GM12878 (cell line): ENCODE measurements around the gene PRR16. TPM values are rescaled to one million over a fixed set of nuclear protein-coding genes. Genes with fewer than 3 reads are reported as not detected.

ENCODE experiments used
- BHLHE40 ChIP-seq, 2 experiments: fragments of 450-650 bp in 1 of 2; IDR thresholded peaks; 2 replicates each; pipeline ENCODE4 v1.6.1; 2011 to 2017; ENCODE audit warnings: low read depth in 2 of 2, borderline replicate concordance in 1 of 2, improper control_type of control experiment in 1 of 2, low read length in 1 of 2, mild to moderate bottlenecking in 1 of 2
- NKRF ChIP-seq: fragments of 450-650 bp; conservative IDR thresholded peaks from 2 replicates; pipeline ENCODE4 v1.6.1; 2017; ENCODE audit warnings: mild to moderate bottlenecking, moderate library complexity
- REST ChIP-seq: IDR thresholded peaks from 2 replicates; pipeline ENCODE4 v1.6.1; 2012; ENCODE audit warnings: mild to moderate bottlenecking, low read depth, low read length
- STAT1 ChIP-seq: fragments of 450-650 bp; conservative IDR thresholded peaks from 2 replicates; pipeline ENCODE4 v1.6.1; 2014; ENCODE audit warnings: antibody characterized with exemption, mild to moderate bottlenecking
- TCF3 ChIP-seq: IDR thresholded peaks from 2 replicates; pipeline ENCODE4 v1.6.1; 2012; ENCODE audit warnings: low read depth, mild to moderate bottlenecking, low read length, borderline replicate concordance; ENCODE audit not compliant: insufficient read depth
- WRNIP1 ChIP-seq: IDR thresholded peaks from 2 replicates; pipeline ENCODE4 v1.6.1; 2011; ENCODE audit warnings: low read depth, low read length, improper control_type of control experiment, borderline replicate concordance
- polyA plus RNA-seq, 11 experiments: library from polyadenylated mRNA; depleted of rRNA in 4 of 11; unstranded in 6 of 11; stranded (reverse) in 5 of 11; fragments of >200 nt; fragmentation: Nextera tagmentation in 4 of 11; fragmentation: Illumina TruSeq in 1 of 11; extraction: Ambion mirVana in 4 of 11; extraction: Trizol in 1 of 11; gene quantifications; 1 replicate in 1 of 11; 2 replicates in 10 of 11; pipeline versions ENCODE4 v1.2.1 to v1.2.3, GENCODE V29; 2011 to 2016; ENCODE audit warnings: inconsistent platforms in 2 of 11, missing spikeins in 2 of 11, low read depth in 1 of 11
- total RNA-seq, 4 experiments: library from RNA; depleted of rRNA in 3 of 4; stranded (reverse); fragments of >200 nt in 3 of 4; fragmentation: Illumina TruSeq in 1 of 4; extraction: Trizol in 1 of 4; gene quantifications; 2 replicates each; pipeline versions ENCODE4 v1.2.1 to v1.2.3, GENCODE V29; 2013 to 2021

PRR16 gene
- total and polyA plus RNA-seq, 10 of the 15 experiments (the other 5 are each of a cell fraction or from before 2014, with no cell fraction given) = not detected

- no peak for TF ChIP-seq STAT1
- no peak for TF ChIP-seq BHLHE40 (IDR thresholded peaks at IDR 0.05; ENCODE audit: borderline replicate concordance in 1 of 2, low read depth in 2 of 2, low read length in 1 of 2)
- no peak for TF ChIP-seq REST
- TF ChIP-seq NKRF = no peak
- TF ChIP-seq WRNIP1 = no peak
- no peak for TF ChIP-seq TCF3
Observed at GRCh38 chr5:120510994-120511686, 47.0 kb downstream of the PRR16 start (continued).
